ENCODE results near the gene CFAP92. TPM values are rescaled to one million over a fixed set of nuclear protein-coding genes. Genes with fewer than 3 reads are reported as not detected.

The CFAP92 gene
- total RNA-seq, 4 donors from 2014 or later: 1.5 to 2.4 (median 1.7) TPM; not detected in 1

GRCh38 chr3:129027544-129027880 lies 33.6 kb upstream of the CFAP92 start:
- Histone ChIP-seq H3K27me3 (no peaks in the 10 kb centered on the region), H3K9me3 (no peaks in the 10 kb centered on the region), H3K4me3 (peak overlapping the region; percentile 40 to 60 (median 52)), H3K36me3 (no peaks in the 10 kb centered on the region), H3K4me1 (peaks cover 0 to 29% (median 7%) of the 10 kb centered on the region in 4 donors), H3K27ac (peak overlapping the region; percentile 34 to 72 (median 56))
- DNase-seq: no peak
- TF ChIP-seq POLR2A (IDR thresholded peaks at IDR 0.05) (no peak), CTCF (IDR thresholded peaks at IDR 0.05) (no peak)

GRCh38 chr3:129026728-129027543 lies 33.1 kb upstream of the CFAP92 start:
- TF ChIP-seq CTCF (IDR thresholded peaks at IDR 0.05) (peak; percentile 50 to 81 (median 74)), POLR2A (IDR thresholded peaks at IDR 0.05) (peak in 1 of 2 donors; percentile 48)
- Histone ChIP-seq H3K36me3 (no peaks in the 10 kb centered on the region), H3K9me3 (no peaks in the 10 kb centered on the region), H3K4me3 (peak overlapping the region; percentile 40 to 60 (median 52)), H3K4me1 (peaks cover 0 to 29% (median 7%) of the 10 kb centered on the region in 4 donors), H3K27ac (peak overlapping the region; percentile 46 to 72 (median 68)), H3K27me3 (no peaks in the 10 kb centered on the region)
- peak; percentile 90 to 96 (median 91) for DNase-seq

GRCh38 chr3:129025691-129026435 lies 32.0 kb upstream of the CFAP92 start:
- Histone ChIP-seq H3K4me1 (peaks cover 0 to 29% (median 7%) of the 10 kb centered on the region in 4 donors), H3K27me3 (no peaks in the 10 kb centered on the region), H3K36me3 (no peaks in the 10 kb centered on the region), H3K4me3 (no peak overlapping the region), H3K27ac (peak overlapping the region; percentile 28 to 71 (median 58)), H3K9me3 (no peaks in the 10 kb centered on the region)
- TF ChIP-seq POLR2A (IDR thresholded peaks at IDR 0.05) (no peak), CTCF (IDR thresholded peaks at IDR 0.05) (no peak)
- no peak for DNase-seq

- peak overlapping the region; percentile 28 to 71 (median 58) for H3K27ac ChIP-seq
- no peaks in the 10 kb centered on the region for H3K27me3 ChIP-seq
- H3K4me3 ChIP-seq: no peak overlapping the region
- no peaks in the 10 kb centered on the region for H3K36me3 ChIP-seq
- peaks cover 0 to 29% (median 7%) of the 10 kb centered on the region in 4 donors for H3K4me1 ChIP-seq
- no peak for DNase-seq
- no peaks in the 10 kb centered on the region for H3K9me3 ChIP-seq
- no peak for TF ChIP-seq CTCF (IDR thresholded peaks at IDR 0.05)
- TF ChIP-seq POLR2A (IDR thresholded peaks at IDR 0.05): no peak
Observed at GRCh38 chr3:129025108-129025507, 31.2 kb upstream of the CFAP92 start.

GRCh38 chr3:129023909-129024308 lies 30.0 kb upstream of the CFAP92 start:
- H3K27ac ChIP-seq: peak overlapping the region in 2 of 4 donors; percentile 28 to 70
- H3K9me3 ChIP-seq: no peaks in the 10 kb centered on the region
- TF ChIP-seq CTCF (IDR thresholded peaks at IDR 0.05): peak in 3 of 6 experiments; percentile 10 to 38 (median 26)
- TF ChIP-seq POLR2A (IDR thresholded peaks at IDR 0.05): no peak
- H3K27me3 ChIP-seq: no peaks in the 10 kb centered on the region
- H3K36me3 ChIP-seq: no peaks in the 10 kb centered on the region
- peaks cover 0 to 29% (median 7%) of the 10 kb centered on the region in 4 donors for H3K4me1 ChIP-seq
- no peak overlapping the region for H3K4me3 ChIP-seq
- no peak for DNase-seq

Measured in Peyer's patch (tissue), 4 donors.